IMR-90 (cell line): ENCODE results near the gene RNF112. TPM values are rescaled to one million over a fixed set of nuclear protein-coding genes. Genes with fewer than 3 reads are reported as not detected.

Experiments
- ATAC-seq: fragments of 200-7000 bp; cut with Tn5 transposase; 2 replicates; pipeline ENCODE4 v1.9.1; 2020; ENCODE audit warnings: low read depth, mild to moderate bottlenecking, moderate library complexity
- BruUV-seq: library from RNA; stranded (reverse); fragments of 400-500 nt; replicated peaks from 2 replicates; lab custom pipeline; 2021; lab: Mats Ljungman, UMichigan
- CTCF ChIA-PET: fragments of 300-600 bp; formaldehyde crosslinking; extraction: SDS; loops from one replicate; lab custom pipeline; 2021; ENCODE audit warnings: antibody characterized with exemption; lab: Yijun Ruan, JAX
- POLR2A ChIA-PET: fragments of 300-600 bp; sonication (Branson Sonifier 250); formaldehyde crosslinking; loops from one replicate; lab custom pipeline; 2022; ENCODE audit warnings: antibody characterized with exemption; ENCODE audit not compliant: unreplicated experiment; lab: Charles Lee
- DNase-seq: peaks from one replicate; pipeline ENCODE4 v3.0.0; 2013
- H2AFZ ChIP-seq: replicated peaks from 2 replicates; pipeline ENCODE3; 2013; ENCODE audit warnings: low read length, mild to moderate bottlenecking; ENCODE audit not compliant: poor library complexity
- H2AK5ac ChIP-seq: 2 replicates; pipeline ENCODE4 v1.6.1; 2013; ENCODE audit warnings: low read depth, low read length, inconsistent platforms
- H2AK9ac ChIP-seq: replicated peaks from 2 replicates; pipeline ENCODE3; 2013; ENCODE audit warnings: mild to moderate bottlenecking, low read depth, low read length, moderate library complexity; ENCODE audit not compliant: poor library complexity
- H2BK120ac ChIP-seq: 2 replicates; pipeline ENCODE4 v1.6.1; 2013; ENCODE audit warnings: low read depth, low read length, inconsistent platforms
- H2BK15ac ChIP-seq: 3 replicates; pipeline ENCODE4 v1.6.1; 2013; ENCODE audit warnings: low read depth, low read length, inconsistent platforms
- H2BK20ac ChIP-seq: 2 replicates; pipeline ENCODE4 v1.6.1; 2013; ENCODE audit warnings: low read depth, mild to moderate bottlenecking, inconsistent platforms, low read length, moderate library complexity
- H2BK5ac ChIP-seq: 2 replicates; pipeline ENCODE4 v1.6.1; 2013; ENCODE audit warnings: mild to moderate bottlenecking, low read depth, low read length, inconsistent platforms; ENCODE audit not compliant: poor library complexity, severe bottlenecking
- H3K14ac ChIP-seq: replicated peaks from 2 replicates; pipeline ENCODE4 v1.6.1; 2013; ENCODE audit warnings: low read depth, low read length, inconsistent platforms
- H3K18ac ChIP-seq: 2 replicates; pipeline ENCODE4 v1.6.1; 2013; ENCODE audit warnings: low read depth, low read length, control low read depth
- H3K23ac ChIP-seq: 2 replicates; pipeline ENCODE4 v1.6.1; 2013; ENCODE audit warnings: low read depth, low read length, inconsistent platforms
- H3K27ac ChIP-seq: 2 replicates; pipeline ENCODE4 v1.5.1; 2013; ENCODE audit warnings: mild to moderate bottlenecking, control low read depth, low read length; ENCODE audit not compliant: insufficient read depth
- H3K27me3 ChIP-seq: 2 replicates; pipeline ENCODE4 v1.6.1; 2013; ENCODE audit warnings: low read length; ENCODE audit not compliant: control insufficient read depth, insufficient read depth
- H3K36me3 ChIP-seq: 2 replicates; pipeline ENCODE4 v1.6.1; 2013; ENCODE audit warnings: low read length, mixed read lengths; ENCODE audit not compliant: control insufficient read depth, insufficient read depth
- H3K4ac ChIP-seq: 2 replicates; pipeline ENCODE4 v1.6.1; 2013; ENCODE audit warnings: low read depth, low read length, inconsistent platforms
- H3K4me1 ChIP-seq: 2 replicates; pipeline ENCODE4 v1.6.1; 2013; ENCODE audit warnings: low read length, mixed read lengths; ENCODE audit not compliant: control insufficient read depth, insufficient read depth
- H3K4me2 ChIP-seq: 2 replicates; pipeline ENCODE4 v1.6.1; 2013; ENCODE audit warnings: low read depth, mild to moderate bottlenecking, control low read depth, low read length, moderate library complexity
- H3K4me3 ChIP-seq: 2 replicates; pipeline ENCODE4 v1.5.1; 2013; ENCODE audit warnings: low read depth, mild to moderate bottlenecking, control low read depth, low read length, moderate library complexity; ENCODE audit not compliant: insufficient read depth
- H3K56ac ChIP-seq: 2 replicates; pipeline ENCODE4 v1.6.1; 2013; ENCODE audit warnings: low read length, inconsistent platforms; ENCODE audit not compliant: insufficient read depth; ENCODE audit errors: extremely low read depth
- H3K79me1 ChIP-seq, 2 experiments: 2 replicates each; pipeline ENCODE4 v1.6.1; 2013; ENCODE audit warnings: low read length in 2 of 2, inconsistent platforms in 1 of 2, low read depth in 1 of 2
- H3K9ac ChIP-seq: 2 replicates; pipeline ENCODE4 v1.6.1; 2013; ENCODE audit warnings: low read depth, low read length, control low read depth
- H3K9me1 ChIP-seq: 2 replicates; pipeline ENCODE4 v1.6.1; 2013; ENCODE audit warnings: low read length, inconsistent platforms; ENCODE audit not compliant: insufficient read depth
- H3K9me3 ChIP-seq: 2 replicates; pipeline ENCODE4 v1.6.1; 2013; ENCODE audit warnings: low read length; ENCODE audit not compliant: control insufficient read depth, insufficient read depth
- H4K20me1 ChIP-seq: 2 replicates; pipeline ENCODE4 v1.6.1; 2013; ENCODE audit warnings: low read length, inconsistent platforms; ENCODE audit not compliant: insufficient read depth
- H4K5ac ChIP-seq: 2 replicates; pipeline ENCODE4 v1.6.1; 2013; ENCODE audit warnings: mild to moderate bottlenecking, low read depth, low read length, control low read depth
- H4K8ac ChIP-seq, 2 experiments: 2 replicates each; pipeline ENCODE4 v1.6.1; 2013; ENCODE audit warnings: low read depth in 2 of 2, low read length in 2 of 2, control low read depth in 1 of 2, inconsistent platforms in 1 of 2
- H4K91ac ChIP-seq: 2 replicates; pipeline ENCODE4 v1.6.1; 2013; ENCODE audit warnings: low read depth, low read length, inconsistent platforms; ENCODE audit not compliant: insufficient read depth
- CEBPB ChIP-seq: IDR thresholded peaks from 2 replicates; pipeline ENCODE4 v1.6.1; 2012; ENCODE audit warnings: low read depth, low read length, improper control_type of control experiment
- SMC3 ChIP-seq: fragments of 150-350 bp; IDR thresholded peaks from 2 replicates; pipeline ENCODE4 v1.6.1; 2016; ENCODE audit warnings: low read depth, mild to moderate bottlenecking, antibody characterized with exemption, low read length, moderate library complexity
- WGBS, 2 experiments: methylation state at CpG; one replicate each; pipeline versions ENCODE4 v1.1.5 to v1.1.7; 2013; ENCODE audit warnings: missing lambda C conversion rate in 2 of 2; ENCODE audit not compliant: insufficient read length in 1 of 2; ENCODE audit errors: extremely low coverage in 2 of 2; 5-methylcytosine and 5-hydroxymethylcytosine counted together
- dilution Hi-C: fragments of 300-500 bp; cut with HindIII; formaldehyde crosslinking; loops from one replicate; pipeline ENCODE4 v1.14.3; 2018; ENCODE audit warnings: low sequenced_read_pairs; ENCODE audit not compliant: unreplicated experiment
- in situ Hi-C: fragments of 300-500 bp; cut with MboI; formaldehyde crosslinking; loops from 3 replicates; pipeline ENCODE4 v1.14.3; 2019; ENCODE audit warnings: low sequenced_read_pairs, inconsistent platforms, mixed read lengths
- intact Hi-C: fragments of 100-400 bp; cut with micrococcal nuclease; formaldehyde crosslinking; loops from 2 replicates; pipeline ENCODE4 v1.10.0; 2022
- polyA plus RNA-seq, 3 experiments: library from polyadenylated mRNA; depleted of rRNA; stranded (reverse); fragments of >200 nt; gene quantifications; 2 replicates each; pipeline ENCODE4 v1.2.3, GENCODE V29; 2012; ENCODE audit warnings: low replicate concordance in 1 of 3
- total RNA-seq: library from RNA; depleted of rRNA; stranded (reverse); fragments of >200 nt; gene quantifications from 2 replicates; pipeline ENCODE4 v1.2.3, GENCODE V29; 2012

RNF112 gene
- total and polyA plus RNA-seq, 2 of the 4 experiments (the other 2 are of a cell fraction): 2.5 to 5.7 TPM

GRCh38 chr17:19414396-19415280 is 3.6 kb downstream of the RNF112 start:
- H3K56ac ChIP-seq: no peak overlapping the region
- no peak overlapping the region for H2BK20ac ChIP-seq
- H2BK120ac ChIP-seq: no peak overlapping the region
- H4K20me1 ChIP-seq: no peaks in the 10 kb centered on the region
- ChIA-PET CTCF (no interaction called here), POLR2A (no interaction called here)
- H2BK5ac ChIP-seq: no peak overlapping the region
- H3K4me2 ChIP-seq: no peak overlapping the region
- no TSS peak for BruUV-seq
- H3K9me1 ChIP-seq: peaks cover 7% of the 10 kb centered on the region
- no peak overlapping the region for H3K4ac ChIP-seq
- no peak overlapping the region for H3K14ac ChIP-seq
- no peak overlapping the region for H4K91ac ChIP-seq
- no peak overlapping the region for H3K4me3 ChIP-seq
- no peak for TF ChIP-seq CEBPB
- no peak for TF ChIP-seq SMC3
- no peak overlapping the region for H4K8ac ChIP-seq
- H3K9me3 ChIP-seq: no peaks in the 10 kb centered on the region
- DNase-seq (no peak), ATAC-seq (no peak)
- H3K9ac ChIP-seq: no peak overlapping the region
- no peak overlapping the region for H4K5ac ChIP-seq
- no peak overlapping the region for H3K18ac ChIP-seq
- dilution Hi-C loops: no loop called here
- H3K36me3 ChIP-seq: no peaks in the 10 kb centered on the region
- H2AFZ ChIP-seq: no peak overlapping the region
- intact Hi-C loops: no loop called here
- H3K79me1 ChIP-seq: no peaks in the 10 kb centered on the region
- WGBS, 2 experiments: 74% methylated on average over 10 of the region's 28 CpGs; no CpG with 5 or more reads in 1 of the 2 experiments
- no peak overlapping the region for H2AK5ac ChIP-seq
- peaks cover 12% of the 10 kb centered on the region for H3K4me1 ChIP-seq
- no peaks in the 10 kb centered on the region for H3K27me3 ChIP-seq
- H2BK15ac ChIP-seq: no peak overlapping the region
- no peak overlapping the region for H2AK9ac ChIP-seq
- in situ Hi-C loops: no loop called here
- H3K27ac ChIP-seq: no peak overlapping the region
- no peak overlapping the region for H3K23ac ChIP-seq
